GM12875 (cell line): ENCODE data around the gene HES1.
A peak's percentile ranks its signal among the peaks of the same experiment; 100 is the strongest.

Source experiments
- H3K4me3 ChIP-seq: one replicate; pipeline ENCODE4 v1.5.1; 2011; ENCODE audit warnings: low read depth, low read length, control low read depth
- TF ChIP-seq, protein P1 (sequence below): IDR thresholded peaks from 2 replicates; pipeline ENCODE4 v1.5.1; 2011; ENCODE audit warnings: low read depth, mild to moderate bottlenecking, control low read depth, inconsistent platforms, low read length, moderate library complexity, borderline replicate concordance; ENCODE audit not compliant: insufficient read depth

Gene HES1

DNA sequence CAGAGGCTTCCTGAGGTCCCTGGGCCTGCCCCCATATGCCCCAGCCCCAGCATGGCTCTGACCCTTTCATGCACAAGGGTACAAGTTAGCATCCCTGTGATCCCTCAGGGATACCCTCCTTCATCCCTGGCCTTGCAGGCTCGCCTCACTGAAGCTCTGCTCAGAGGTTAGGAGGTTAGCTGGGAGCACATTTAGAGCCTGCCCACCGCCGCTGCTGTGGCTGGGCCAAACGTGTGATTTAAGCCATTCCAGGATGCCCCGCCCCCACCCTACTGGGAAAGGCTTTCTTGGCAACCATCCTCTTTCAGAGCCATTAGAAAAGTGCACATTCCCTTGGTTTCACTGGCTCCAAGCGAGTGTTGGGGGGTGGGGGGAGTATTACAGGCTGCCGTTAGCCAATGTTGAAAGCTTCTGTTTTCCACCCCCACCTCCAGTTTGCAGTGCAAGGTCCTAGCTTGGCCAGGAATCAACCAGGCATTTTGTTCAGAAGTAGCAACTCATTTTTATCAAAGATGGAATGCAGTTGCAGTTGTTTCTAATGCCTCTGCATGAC lies 6.3 kb upstream of the HES1 start:
- TF ChIP-seq, protein P1, sequence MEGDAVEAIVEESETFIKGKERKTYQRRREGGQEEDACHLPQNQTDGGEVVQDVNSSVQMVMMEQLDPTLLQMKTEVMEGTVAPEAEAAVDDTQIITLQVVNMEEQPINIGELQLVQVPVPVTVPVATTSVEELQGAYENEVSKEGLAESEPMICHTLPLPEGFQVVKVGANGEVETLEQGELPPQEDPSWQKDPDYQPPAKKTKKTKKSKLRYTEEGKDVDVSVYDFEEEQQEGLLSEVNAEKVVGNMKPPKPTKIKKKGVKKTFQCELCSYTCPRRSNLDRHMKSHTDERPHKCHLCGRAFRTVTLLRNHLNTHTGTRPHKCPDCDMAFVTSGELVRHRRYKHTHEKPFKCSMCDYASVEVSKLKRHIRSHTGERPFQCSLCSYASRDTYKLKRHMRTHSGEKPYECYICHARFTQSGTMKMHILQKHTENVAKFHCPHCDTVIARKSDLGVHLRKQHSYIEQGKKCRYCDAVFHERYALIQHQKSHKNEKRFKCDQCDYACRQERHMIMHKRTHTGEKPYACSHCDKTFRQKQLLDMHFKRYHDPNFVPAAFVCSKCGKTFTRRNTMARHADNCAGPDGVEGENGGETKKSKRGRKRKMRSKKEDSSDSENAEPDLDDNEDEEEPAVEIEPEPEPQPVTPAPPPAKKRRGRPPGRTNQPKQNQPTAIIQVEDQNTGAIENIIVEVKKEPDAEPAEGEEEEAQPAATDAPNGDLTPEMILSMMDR = no peak
- H3K4me3 ChIP-seq = no peak overlapping the region

DNA sequence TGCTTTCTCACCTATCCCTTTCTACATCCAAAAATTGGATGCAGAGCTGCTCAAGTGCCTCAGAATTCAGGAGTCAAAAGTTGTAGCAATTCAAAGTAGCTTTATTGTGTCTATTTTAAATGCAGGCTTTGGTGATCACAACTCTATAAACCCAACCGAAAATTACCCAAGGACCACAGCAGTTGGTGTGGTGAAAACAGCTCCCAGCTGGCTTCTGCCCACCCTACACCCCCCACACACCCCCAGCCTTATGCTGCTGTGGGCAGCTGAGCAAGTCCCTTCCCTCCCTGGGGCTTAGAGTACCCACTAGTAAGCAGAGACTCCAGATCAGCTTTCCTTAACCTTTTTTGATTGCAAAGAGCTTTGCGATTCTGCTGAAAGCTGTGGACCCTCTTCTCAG lies 5.8 kb upstream of the HES1 start:
- H3K4me3 ChIP-seq = no peak overlapping the region

DNA sequence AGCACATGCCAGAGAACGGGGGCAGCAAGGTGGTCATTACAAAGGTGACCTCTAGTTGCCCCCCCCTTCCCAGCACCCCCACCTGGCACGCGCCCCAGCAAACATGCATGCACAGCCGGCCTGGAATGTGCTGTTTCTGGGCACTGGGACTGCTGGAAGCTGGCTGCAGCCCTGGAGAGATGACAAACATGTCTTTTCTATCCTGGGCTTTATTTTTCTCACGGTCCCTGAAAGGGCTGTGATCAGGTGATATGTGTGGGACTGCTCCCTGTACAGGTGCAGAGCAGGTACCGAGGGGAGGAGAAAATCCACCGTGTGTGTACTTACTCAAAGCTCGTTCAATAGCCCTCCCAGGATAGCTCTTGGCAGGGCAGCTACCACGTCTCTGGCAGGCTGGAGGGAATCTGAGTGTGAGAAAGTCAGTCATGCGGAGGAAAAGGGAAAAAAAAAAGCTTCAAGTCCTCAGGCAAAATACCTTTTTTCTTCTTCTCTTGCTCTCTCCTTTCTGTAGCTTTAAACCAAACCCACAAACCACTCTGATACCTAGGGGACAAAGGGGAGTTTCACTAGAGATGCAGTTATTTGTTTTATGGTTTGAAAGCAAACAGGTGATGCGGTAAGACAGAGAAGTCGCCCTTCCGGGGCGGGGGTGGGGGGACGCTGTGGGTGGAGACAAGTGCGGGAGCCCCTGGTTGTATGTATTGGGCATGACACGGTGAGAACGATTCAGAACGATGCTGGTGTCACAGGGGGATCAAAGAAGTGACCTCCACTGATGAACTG lies 5.0 kb upstream of the HES1 start:
- TF ChIP-seq, protein P1 = no peak
- H3K4me3 ChIP-seq = no peak overlapping the region

More for the DNA sequence above, 5.8 kb upstream of the HES1 start:
- TF ChIP-seq, protein P1 = no peak

DNA sequence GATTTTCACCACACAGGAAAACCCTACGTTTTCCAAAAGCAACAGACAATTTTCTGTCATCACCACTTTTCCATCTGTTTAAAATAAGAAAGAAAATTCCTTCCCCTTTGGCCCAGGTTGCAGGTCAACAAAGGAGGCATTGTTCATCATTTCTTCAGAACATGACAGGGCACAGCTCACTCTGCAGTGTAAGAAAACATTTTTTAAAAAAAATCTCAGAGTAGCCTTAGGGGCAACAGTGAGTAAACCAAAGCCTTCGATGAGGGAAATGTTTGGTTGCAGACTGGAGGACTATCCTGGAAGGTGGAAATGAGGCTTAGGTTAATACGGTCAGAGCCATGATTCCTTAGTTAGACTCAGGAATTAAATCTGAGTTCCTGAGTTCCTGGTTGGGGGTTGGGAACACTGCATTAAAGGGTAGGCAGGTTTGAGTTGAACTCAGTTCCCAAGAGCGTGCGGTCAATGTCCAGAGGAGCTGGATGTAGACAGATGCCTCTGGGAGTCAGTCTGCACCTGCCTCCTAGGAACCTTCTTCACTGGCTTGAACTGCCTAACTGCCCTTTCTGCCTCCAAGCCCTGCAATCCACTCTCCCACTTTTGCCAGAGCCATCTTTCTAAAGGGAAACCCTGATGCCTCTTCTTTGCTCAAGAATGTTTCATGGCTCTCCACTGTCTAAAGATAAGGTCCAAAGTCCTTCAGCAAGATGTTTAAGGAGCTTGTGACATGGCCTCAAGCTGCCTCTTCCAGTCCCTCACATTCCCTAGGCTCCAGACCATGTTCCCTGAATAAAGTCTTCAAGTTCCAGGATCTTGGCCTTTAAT lies 3.3 kb upstream of the HES1 start:
- H3K4me3 ChIP-seq = no peak overlapping the region

DNA sequence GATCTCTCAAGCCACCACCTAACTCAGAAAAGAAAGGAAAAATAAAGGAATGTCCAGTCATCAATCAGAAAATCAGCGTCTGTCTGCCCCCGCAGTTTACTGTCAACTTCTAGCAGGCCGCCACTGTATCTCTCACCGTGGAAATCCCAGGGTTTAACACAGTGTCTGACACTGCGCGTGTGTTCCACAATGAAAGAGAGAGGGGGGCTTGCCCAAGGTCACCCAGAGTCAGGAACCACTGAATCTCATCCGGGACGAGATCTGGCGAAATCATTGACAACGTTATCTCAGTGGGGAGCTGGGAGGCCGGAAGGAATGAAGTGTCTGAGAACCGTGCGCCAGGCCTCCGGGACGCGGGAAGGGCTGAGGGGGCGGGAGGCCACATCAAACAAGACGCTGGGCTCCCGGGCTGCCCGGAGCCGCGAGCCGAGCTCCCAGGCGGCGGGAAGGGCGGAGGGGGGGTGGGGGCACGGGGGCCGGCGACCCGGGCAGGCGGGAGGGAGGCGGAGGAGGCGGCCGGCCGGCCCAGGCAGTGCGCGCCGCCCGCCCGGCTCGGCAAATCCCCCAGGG lies 2.2 kb upstream of the HES1 start:
- TF ChIP-seq, protein P1 = no peak

More for the DNA sequence above, 3.3 kb upstream of the HES1 start:
- TF ChIP-seq, protein P1 = no peak

DNA sequence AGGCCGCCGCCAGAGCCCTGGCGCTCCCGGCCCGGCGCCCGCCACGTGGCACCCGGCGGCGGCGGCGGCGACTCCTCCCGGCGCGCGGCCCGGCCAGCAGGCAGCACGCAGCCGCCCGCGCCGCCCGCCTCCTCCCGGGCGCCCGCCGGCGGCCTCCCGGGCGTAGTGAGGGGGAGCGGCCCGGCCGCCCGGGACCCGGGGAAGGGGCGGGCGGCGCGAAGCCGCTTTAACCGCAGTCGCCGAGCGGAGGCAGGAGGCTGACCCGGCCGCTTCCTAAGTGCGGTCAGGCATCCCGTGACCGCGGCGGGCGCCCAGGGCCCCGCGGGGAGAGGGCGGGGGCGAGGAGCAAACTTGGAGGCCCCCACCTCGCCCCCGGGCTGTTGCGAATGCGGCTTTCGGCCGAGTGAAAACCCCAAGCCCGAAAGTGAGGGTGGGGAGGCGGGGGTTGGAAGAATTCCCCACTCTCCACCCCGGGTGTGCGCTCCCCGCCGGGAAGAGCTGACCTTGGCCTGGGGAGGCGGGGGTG lies 1.7 kb upstream of the HES1 start:
- peak overlapping the region; percentile 62 for H3K4me3 ChIP-seq
- TF ChIP-seq, protein P1 = no peak

More for the DNA sequence above, 2.2 kb upstream of the HES1 start:
- no peak overlapping the region for H3K4me3 ChIP-seq
